Gastroesophageal sphincter (tissue), 3 donors: ENCODE data around the gene MKLN1.

ENCODE experiments used
- POLR2AphosphoS5 ChIP-seq: sonication (generic); formaldehyde crosslinking; IDR thresholded peaks from one replicate; pipeline ENCODE4 v1.6.1; 2017; ENCODE audit warnings: antibody characterized with exemption
- TF ChIP-seq, protein P1 (sequence below), 4 experiments: fragments of 200-600 bp in 2 of 4; fragments of 450-650 bp in 2 of 4; sonication (generic) in 1 of 4; IDR thresholded peaks; one replicate each; pipeline ENCODE4 v1.5.1; 2017 to 2019; ENCODE audit warnings: antibody characterized with exemption in 4 of 4, mild to moderate bottlenecking in 2 of 4, moderate library complexity in 2 of 4

GRCh38 chr7:131285556-131285955, 42.1 kb upstream of the MKLN1 start:
- TF ChIP-seq, protein P1, sequence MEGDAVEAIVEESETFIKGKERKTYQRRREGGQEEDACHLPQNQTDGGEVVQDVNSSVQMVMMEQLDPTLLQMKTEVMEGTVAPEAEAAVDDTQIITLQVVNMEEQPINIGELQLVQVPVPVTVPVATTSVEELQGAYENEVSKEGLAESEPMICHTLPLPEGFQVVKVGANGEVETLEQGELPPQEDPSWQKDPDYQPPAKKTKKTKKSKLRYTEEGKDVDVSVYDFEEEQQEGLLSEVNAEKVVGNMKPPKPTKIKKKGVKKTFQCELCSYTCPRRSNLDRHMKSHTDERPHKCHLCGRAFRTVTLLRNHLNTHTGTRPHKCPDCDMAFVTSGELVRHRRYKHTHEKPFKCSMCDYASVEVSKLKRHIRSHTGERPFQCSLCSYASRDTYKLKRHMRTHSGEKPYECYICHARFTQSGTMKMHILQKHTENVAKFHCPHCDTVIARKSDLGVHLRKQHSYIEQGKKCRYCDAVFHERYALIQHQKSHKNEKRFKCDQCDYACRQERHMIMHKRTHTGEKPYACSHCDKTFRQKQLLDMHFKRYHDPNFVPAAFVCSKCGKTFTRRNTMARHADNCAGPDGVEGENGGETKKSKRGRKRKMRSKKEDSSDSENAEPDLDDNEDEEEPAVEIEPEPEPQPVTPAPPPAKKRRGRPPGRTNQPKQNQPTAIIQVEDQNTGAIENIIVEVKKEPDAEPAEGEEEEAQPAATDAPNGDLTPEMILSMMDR (IDR thresholded peaks at IDR 0.05): no peak
- peak; percentile 21 for TF ChIP-seq POLR2AphosphoS5
